ENCODE measurements around the gene SRSF7. TPM values are rescaled to one million over a fixed set of nuclear protein-coding genes. Genes with fewer than 3 reads are reported as not detected.
"Not testable (repeated sequence)": the region's sequence is repeated elsewhere in the genome, so short reads cannot be mapped to it uniquely, and the experiment has no call there.

Gene SRSF7
- total RNA-seq, 1 donor from 2014 or later = 187 TPM

DNA sequence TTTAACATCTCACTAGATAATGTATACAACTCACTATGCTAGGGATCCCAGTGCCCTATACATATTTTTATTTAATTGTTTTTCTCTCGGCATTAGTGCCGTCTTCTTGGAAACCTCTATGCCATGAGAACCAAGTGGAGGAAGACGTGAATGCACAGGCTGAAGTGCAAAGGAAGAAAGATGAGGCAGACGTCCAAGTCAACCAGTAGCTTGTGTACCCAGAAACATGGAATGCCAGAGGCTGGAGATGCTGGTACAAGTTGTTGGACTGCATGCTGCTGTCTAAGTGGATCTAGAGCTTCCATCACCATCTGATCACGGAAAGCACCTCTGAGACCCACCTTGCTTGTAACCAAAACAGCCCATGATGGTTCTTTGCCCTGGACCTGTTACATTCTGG lies 14.4 kb upstream of the SRSF7 start:
- Mint-ChIP-seq H3K4me1 (peaks cover 5% of the 10 kb centered on the region), H3K27me3 (ENCODE audit: low read depth) (no peaks in the 10 kb centered on the region), H3K36me3 (no peaks in the 10 kb centered on the region), H3K9me3 (no peaks in the 10 kb centered on the region), H3K4me3 (no peak overlapping the region), H3K27ac (no peak overlapping the region)
- no peak for DNase-seq (ENCODE audit: low spot score in 2 of 2, unreplicated experiment in 2 of 2)
- TF ChIP-seq, protein P1, sequence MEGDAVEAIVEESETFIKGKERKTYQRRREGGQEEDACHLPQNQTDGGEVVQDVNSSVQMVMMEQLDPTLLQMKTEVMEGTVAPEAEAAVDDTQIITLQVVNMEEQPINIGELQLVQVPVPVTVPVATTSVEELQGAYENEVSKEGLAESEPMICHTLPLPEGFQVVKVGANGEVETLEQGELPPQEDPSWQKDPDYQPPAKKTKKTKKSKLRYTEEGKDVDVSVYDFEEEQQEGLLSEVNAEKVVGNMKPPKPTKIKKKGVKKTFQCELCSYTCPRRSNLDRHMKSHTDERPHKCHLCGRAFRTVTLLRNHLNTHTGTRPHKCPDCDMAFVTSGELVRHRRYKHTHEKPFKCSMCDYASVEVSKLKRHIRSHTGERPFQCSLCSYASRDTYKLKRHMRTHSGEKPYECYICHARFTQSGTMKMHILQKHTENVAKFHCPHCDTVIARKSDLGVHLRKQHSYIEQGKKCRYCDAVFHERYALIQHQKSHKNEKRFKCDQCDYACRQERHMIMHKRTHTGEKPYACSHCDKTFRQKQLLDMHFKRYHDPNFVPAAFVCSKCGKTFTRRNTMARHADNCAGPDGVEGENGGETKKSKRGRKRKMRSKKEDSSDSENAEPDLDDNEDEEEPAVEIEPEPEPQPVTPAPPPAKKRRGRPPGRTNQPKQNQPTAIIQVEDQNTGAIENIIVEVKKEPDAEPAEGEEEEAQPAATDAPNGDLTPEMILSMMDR (IDR thresholded peaks at IDR 0.05; ENCODE audit: unreplicated experiment) = no peak

DNA sequence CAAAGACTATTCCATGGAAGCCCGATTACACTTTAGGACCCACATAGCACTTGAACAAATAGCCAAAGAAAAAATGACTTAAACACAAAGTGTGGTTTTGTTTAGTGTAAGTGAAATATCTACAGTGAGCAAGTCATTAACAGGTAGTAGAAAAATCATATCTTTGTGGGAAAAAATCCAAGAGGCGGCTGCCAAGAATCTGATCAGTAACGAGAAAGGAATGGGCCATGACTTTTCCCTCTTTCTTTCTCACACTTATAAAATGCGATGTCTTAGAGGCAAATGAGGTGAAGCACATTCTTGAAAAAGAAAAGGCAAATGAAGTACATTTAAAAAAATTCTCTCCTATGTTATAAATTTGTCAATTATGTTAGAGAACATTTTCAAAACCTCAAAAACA lies 14.0 kb upstream of the SRSF7 start:
- TF ChIP-seq, protein P1 (IDR thresholded peaks at IDR 0.05; ENCODE audit: unreplicated experiment) = no peak
- DNase-seq (ENCODE audit: low spot score in 2 of 2, unreplicated experiment in 2 of 2) = no peak
- peaks cover 5% of the 10 kb centered on the region for H3K4me1 Mint-ChIP-seq

DNA sequence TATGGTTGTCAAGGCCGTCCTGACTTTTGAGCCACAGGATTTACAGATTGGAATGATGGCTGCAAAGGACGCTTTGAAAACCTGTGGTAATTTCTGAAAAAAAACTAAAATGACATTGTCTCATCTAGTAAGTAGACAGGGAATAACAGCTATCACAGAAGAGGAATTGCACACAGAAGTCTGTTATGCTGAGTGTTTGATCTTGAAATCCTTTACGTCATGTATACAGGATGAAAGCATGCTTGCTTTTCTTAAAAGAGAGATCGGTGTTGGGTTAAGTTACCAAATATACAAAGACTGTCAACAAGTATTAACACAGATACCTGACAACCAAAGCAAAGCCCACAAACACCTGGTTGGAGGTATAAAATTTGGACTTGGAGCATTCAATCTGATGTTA lies 12.6 kb upstream of the SRSF7 start:
- Mint-ChIP-seq H3K9me3 (no peaks in the 10 kb centered on the region), H3K4me3 (no peak overlapping the region), H3K4me1 (peaks cover 5% of the 10 kb centered on the region), H3K36me3 (no peaks in the 10 kb centered on the region), H3K27ac (no peak overlapping the region), H3K27me3 (ENCODE audit: low read depth) (no peaks in the 10 kb centered on the region)
- TF ChIP-seq, protein P1 (IDR thresholded peaks at IDR 0.05; ENCODE audit: unreplicated experiment) = no peak
- no peak for DNase-seq (ENCODE audit: low spot score in 2 of 2, unreplicated experiment in 2 of 2)

More for the DNA sequence above, 14.0 kb upstream of the SRSF7 start:
- Mint-ChIP-seq H3K27ac (no peak overlapping the region), H3K4me3 (no peak overlapping the region), H3K9me3 (no peaks in the 10 kb centered on the region), H3K27me3 (ENCODE audit: low read depth) (no peaks in the 10 kb centered on the region), H3K36me3 (no peaks in the 10 kb centered on the region)

DNA sequence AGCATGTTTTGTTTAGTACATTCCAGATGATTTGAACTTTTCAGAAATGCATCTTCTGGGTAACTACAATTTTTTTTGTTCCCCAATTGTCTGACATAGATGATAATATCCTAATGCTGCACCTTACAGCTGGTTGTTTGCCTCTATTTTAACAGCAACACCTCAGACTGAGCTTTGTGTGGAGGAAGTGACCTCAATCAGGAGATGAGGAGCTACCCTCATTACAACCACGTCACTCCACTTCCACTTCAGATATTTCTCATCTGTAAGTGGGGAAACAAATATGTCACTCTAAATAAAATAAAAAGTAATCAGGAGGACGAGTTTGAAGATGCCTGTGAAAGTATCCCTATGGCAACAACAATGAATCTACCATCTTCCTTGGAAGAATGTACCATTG lies 12.1 kb upstream of the SRSF7 start:
- Mint-ChIP-seq H3K27ac (no peak overlapping the region), H3K4me3 (no peak overlapping the region), H3K27me3 (ENCODE audit: low read depth) (no peaks in the 10 kb centered on the region), H3K9me3 (no peaks in the 10 kb centered on the region), H3K36me3 (no peaks in the 10 kb centered on the region), H3K4me1 (peaks cover 5% of the 10 kb centered on the region)
- TF ChIP-seq, protein P1 (IDR thresholded peaks at IDR 0.05; ENCODE audit: unreplicated experiment) = no peak
- DNase-seq (ENCODE audit: low spot score in 2 of 2, unreplicated experiment in 2 of 2) = no peak

DNA sequence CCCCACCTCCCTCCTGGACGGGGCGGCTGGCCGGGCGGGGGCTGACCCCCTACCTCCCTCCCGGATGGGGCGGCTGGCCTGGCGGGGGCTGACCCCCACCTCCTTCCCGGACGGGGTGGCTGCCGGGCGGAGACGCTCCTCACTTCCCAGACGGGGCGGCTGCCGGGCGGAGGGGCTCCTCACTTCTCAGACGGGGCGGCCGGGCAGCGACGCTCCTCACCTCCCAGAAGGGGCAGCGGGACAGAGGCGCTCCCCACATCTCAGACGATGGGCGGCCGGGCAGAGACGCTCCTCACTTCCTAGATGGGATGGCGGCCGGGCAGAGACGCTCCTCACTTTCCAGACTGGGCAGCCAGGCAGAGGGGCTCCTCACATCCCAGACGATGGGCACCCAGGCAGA lies 4.7 kb upstream of the SRSF7 start:
- not testable (repeated sequence) for H3K36me3 Mint-ChIP-seq; H3K4me3 Mint-ChIP-seq; DNase-seq (ENCODE audit: low spot score in 2 of 2, unreplicated experiment in 2 of 2); H3K9me3 Mint-ChIP-seq; H3K27me3 Mint-ChIP-seq (ENCODE audit: low read depth); H3K27ac Mint-ChIP-seq
- H3K4me1 Mint-ChIP-seq = peaks cover 11% of the 10 kb centered on the region

DNA sequence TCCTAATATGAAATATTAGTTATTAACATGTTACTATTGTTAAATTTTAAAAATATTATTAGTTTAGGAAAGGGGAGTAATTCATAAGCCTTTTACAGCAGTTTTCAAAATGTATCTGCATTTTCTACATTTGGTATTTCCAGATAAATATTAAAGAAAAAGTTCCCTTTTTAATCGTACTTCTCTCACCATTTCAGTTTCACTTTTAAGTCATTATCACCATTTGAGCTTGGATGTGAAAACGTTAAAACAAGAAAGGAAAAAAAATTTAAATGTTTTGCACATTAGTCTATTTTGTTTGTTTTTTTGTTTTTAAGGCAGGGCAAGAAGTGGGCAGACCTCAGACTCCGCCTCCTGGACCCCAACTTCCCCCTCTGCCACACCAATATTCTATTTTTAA lies 3.3 kb upstream of the SRSF7 start:
- Mint-ChIP-seq H3K4me1 (peaks cover 16% of the 10 kb centered on the region), H3K9me3 (no peaks in the 10 kb centered on the region), H3K36me3 (peaks cover 3% of the 10 kb centered on the region), H3K4me3 (no peak overlapping the region), H3K27me3 (ENCODE audit: low read depth) (peaks cover 3% of the 10 kb centered on the region), H3K27ac (no peak overlapping the region)
- TF ChIP-seq, protein P1 (IDR thresholded peaks at IDR 0.05; ENCODE audit: unreplicated experiment) = no peak
- DNase-seq (ENCODE audit: low spot score in 2 of 2, unreplicated experiment in 2 of 2) = no peak

Measured in mesothelial cell of epicardium (in vitro differentiated cells).